GM23338 (cell line): ENCODE measurements around the gene FBLN2. TPM values are rescaled to one million over a fixed set of nuclear protein-coding genes. Genes with fewer than 3 reads are reported as not detected.

Experiments used
- ATAC-seq: fragments of 200-7000 bp; cut with Tn5 transposase; 3 replicates; pipeline ENCODE4 v1.9.1; 2020
- DNase-seq: peaks from one replicate; pipeline ENCODE4 v3.0.0-alpha.2; 2015; ENCODE audit warnings: low spot score
- H2AFZ ChIP-seq: fragments of 200-600 bp; sonication (generic); 2 replicates; pipeline ENCODE4 v1.8.0; 2016; ENCODE audit warnings: antibody characterized with exemption, mild to moderate bottlenecking, moderate library complexity
- H3F3A ChIP-seq: fragments of 200-600 bp; sonication (generic); replicated peaks from 2 replicates; pipeline ENCODE4 v1.8.0; 2017; ENCODE audit warnings: antibody characterized with exemption, mixed run types, low read depth
- H3K27ac ChIP-seq: fragments of 200-600 bp; sonication (generic); 2 replicates; pipeline ENCODE4 v1.6.1; 2016; ENCODE audit warnings: low read depth
- H3K27me3 ChIP-seq: fragments of 200-600 bp; sonication (generic); 2 replicates; pipeline ENCODE4 v1.8.0; 2016; ENCODE audit warnings: mild to moderate bottlenecking, mixed run types, moderate library complexity; ENCODE audit not compliant: insufficient read depth
- H3K36me3 ChIP-seq: fragments of 200-600 bp; sonication (generic); 2 replicates; pipeline ENCODE4 v1.8.0; 2016; ENCODE audit warnings: mild to moderate bottlenecking; ENCODE audit not compliant: insufficient read depth
- H3K4me1 ChIP-seq: fragments of 200-600 bp; sonication (generic); 2 replicates; pipeline ENCODE4 v1.8.0; 2016; ENCODE audit warnings: mild to moderate bottlenecking, moderate library complexity; ENCODE audit not compliant: insufficient read depth
- H3K4me2 ChIP-seq: fragments of 200-600 bp; sonication (generic); 2 replicates; pipeline ENCODE4 v1.7.1; 2017; ENCODE audit warnings: mixed run types
- H3K4me3 ChIP-seq: fragments of 200-600 bp; sonication (generic); 2 replicates; pipeline ENCODE4 v1.6.1; 2016; ENCODE audit warnings: mixed run types
- H3K79me2 ChIP-seq: fragments of 200-600 bp; sonication (generic); replicated peaks from 2 replicates; pipeline ENCODE4 v1.8.0; 2017; ENCODE audit warnings: mild to moderate bottlenecking; ENCODE audit not compliant: insufficient read depth
- H3K9me2 ChIP-seq: fragments of 200-600 bp; sonication (generic); 2 replicates; pipeline ENCODE4 v1.8.0; 2017; ENCODE audit not compliant: insufficient read depth
- H4K20me1 ChIP-seq: fragments of 200-600 bp; sonication (generic); replicated peaks from 2 replicates; pipeline ENCODE4 v1.8.0; 2017; ENCODE audit warnings: mild to moderate bottlenecking; ENCODE audit not compliant: insufficient read depth
- H3K27ac Mint-ChIP-seq: 2 replicates; pipeline ENCODE4 v1.8.0; 2020; ENCODE audit warnings: inconsistent platforms, mild to moderate bottlenecking, moderate library complexity, mixed read lengths
- H3K27me3 Mint-ChIP-seq: 3 replicates; pipeline ENCODE4 v1.8.0; 2022; ENCODE audit warnings: low read depth, mild to moderate bottlenecking, moderate library complexity, mixed read lengths, inconsistent platforms; ENCODE audit not compliant: insufficient read depth, poor library complexity
- H3K36me3 Mint-ChIP-seq: 3 replicates; pipeline ENCODE4 v1.8.0; 2021; ENCODE audit warnings: low read depth, mild to moderate bottlenecking, inconsistent platforms, moderate library complexity, mixed read lengths
- H3K4me1 Mint-ChIP-seq: 3 replicates; pipeline ENCODE4 v1.8.0; 2020; ENCODE audit warnings: mild to moderate bottlenecking, inconsistent platforms, mixed read lengths
- H3K4me3 Mint-ChIP-seq: 3 replicates; pipeline ENCODE4 v1.8.0; 2021; ENCODE audit warnings: moderate library complexity, mild to moderate bottlenecking, inconsistent platforms, mixed read lengths
- H3K9me3 Mint-ChIP-seq: 3 replicates; pipeline ENCODE4 v1.8.0; 2020; ENCODE audit warnings: moderate library complexity, mild to moderate bottlenecking, inconsistent platforms, mixed read lengths
- CTCF ChIP-seq, 2 experiments: fragments of 200-600 bp in 1 of 2; sonication (generic) in 1 of 2; conservative IDR thresholded peaks; 2 replicates each; pipeline versions ENCODE4 v1.5.1 to v1.6.1; 2016 to 2017; ENCODE audit warnings: antibody characterized with exemption in 2 of 2, low read depth in 2 of 2, mild to moderate bottlenecking in 2 of 2, moderate library complexity in 1 of 2
- EZH2 ChIP-seq: fragments of 200-600 bp; sonication (generic); IDR thresholded peaks from one replicate; pipeline ENCODE4 v1.8.0; 2017; ENCODE audit warnings: antibody characterized with exemption, mild to moderate bottlenecking, low read depth; ENCODE audit not compliant: unreplicated experiment
- EZH2phosphoT487 ChIP-seq: fragments of 200-600 bp; sonication (generic); IDR thresholded peaks from one replicate; pipeline ENCODE4 v1.8.1; 2018; ENCODE audit warnings: antibody characterized with exemption; ENCODE audit not compliant: unreplicated experiment
- NANOG ChIP-seq: IDR thresholded peaks from 2 replicates; pipeline ENCODE4 v1.6.1; 2016; ENCODE audit warnings: antibody characterized with exemption, borderline replicate concordance
- POLR2AphosphoS5 ChIP-seq: IDR thresholded peaks from 2 replicates; pipeline ENCODE4 v1.6.1; 2016; ENCODE audit warnings: antibody characterized with exemption, low read depth
- ZNF114 ChIP-seq: fragments of 250-450 bp; sonication (Bioruptor Pico); IDR thresholded peaks from 2 replicates; pipeline ENCODE4 v1.5.0; 2020; ENCODE audit warnings: mild to moderate bottlenecking, moderate library complexity
- ZNF462 ChIP-seq: fragments of 250-450 bp; sonication (Bioruptor Pico); IDR thresholded peaks from 2 replicates; pipeline ENCODE4 v1.5.0; 2020; ENCODE audit warnings: mild to moderate bottlenecking, moderate library complexity
- polyA plus RNA-seq: library from polyadenylated mRNA; unstranded; fragments of >200 nt; fragmentation: Nextera tagmentation; extraction: Ambion mirVana; gene quantifications from 2 replicates; pipeline ENCODE4 v1.2.1, GENCODE V29; 2016
- total RNA-seq: library from RNA; depleted of rRNA; stranded (reverse); fragments of >200 nt; shearing (Covaris generic); gene quantifications from 2 replicates; pipeline ENCODE4 v1.2.3, GENCODE V29; 2014

FBLN2 gene
- total and polyA plus RNA-seq, 2 experiments from 2014 or later: 18.8 to 26.8 TPM

DNA sequence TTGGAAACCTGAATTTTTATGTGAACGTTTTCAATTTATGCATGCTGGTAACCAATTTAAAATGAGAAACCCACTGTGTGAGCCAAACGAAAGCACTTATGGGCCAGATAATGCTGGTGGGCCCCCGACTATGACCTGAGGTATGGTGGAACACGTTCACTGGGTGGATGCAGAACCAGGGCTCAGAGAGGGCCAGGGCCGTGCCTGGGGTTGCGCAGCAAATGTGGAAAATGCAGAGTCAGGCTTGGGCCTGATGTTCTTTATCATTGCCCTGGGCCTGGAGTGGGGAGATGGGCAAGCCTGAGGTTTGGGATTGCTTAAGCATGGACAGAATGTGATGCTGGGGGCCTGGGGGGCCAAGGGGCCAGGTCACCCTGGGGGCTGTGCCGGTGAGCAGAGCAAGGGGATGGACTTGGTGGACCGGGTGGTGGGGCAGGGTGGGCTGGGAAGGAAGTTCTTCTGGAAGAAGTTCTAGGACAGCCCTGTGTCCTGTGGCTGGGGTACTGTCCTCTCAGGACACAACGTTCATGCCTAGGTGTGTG lies 17.9 kb downstream of the FBLN2 start:
- Mint-ChIP-seq H3K4me3 (no peak overlapping the region), H3K9me3 (no peaks in the 10 kb centered on the region), H3K27ac (no peak overlapping the region), H3K36me3 (no peaks in the 10 kb centered on the region), H3K27me3 (peaks cover 10% of the 10 kb centered on the region), H3K4me1 (peaks cover 15% of the 10 kb centered on the region)
- Histone ChIP-seq H4K20me1 (no peaks in the 10 kb centered on the region), H3K4me1 (no peaks in the 10 kb centered on the region), H3K27ac (no peak overlapping the region), H3F3A (no peaks in the 10 kb centered on the region), H3K27me3 (no peaks in the 10 kb centered on the region), H3K9me2 (no peaks in the 10 kb centered on the region), H3K79me2 (no peaks in the 10 kb centered on the region), H3K36me3 (no peaks in the 10 kb centered on the region), H3K4me2 (no peak overlapping the region), H2AFZ (no peak overlapping the region), H3K4me3 (no peak overlapping the region)
- no peak for TF ChIP-seq CTCF (conservative IDR thresholded peaks at IDR 0.05; ENCODE audit: low read depth in 2 of 2)
- no peak for TF ChIP-seq EZH2
- no peak for TF ChIP-seq NANOG
- TF ChIP-seq ZNF114: no peak
- no peak for TF ChIP-seq EZH2phosphoT487
- no peak for TF ChIP-seq POLR2AphosphoS5
- ATAC-seq (no peak), DNase-seq (no peak)

DNA sequence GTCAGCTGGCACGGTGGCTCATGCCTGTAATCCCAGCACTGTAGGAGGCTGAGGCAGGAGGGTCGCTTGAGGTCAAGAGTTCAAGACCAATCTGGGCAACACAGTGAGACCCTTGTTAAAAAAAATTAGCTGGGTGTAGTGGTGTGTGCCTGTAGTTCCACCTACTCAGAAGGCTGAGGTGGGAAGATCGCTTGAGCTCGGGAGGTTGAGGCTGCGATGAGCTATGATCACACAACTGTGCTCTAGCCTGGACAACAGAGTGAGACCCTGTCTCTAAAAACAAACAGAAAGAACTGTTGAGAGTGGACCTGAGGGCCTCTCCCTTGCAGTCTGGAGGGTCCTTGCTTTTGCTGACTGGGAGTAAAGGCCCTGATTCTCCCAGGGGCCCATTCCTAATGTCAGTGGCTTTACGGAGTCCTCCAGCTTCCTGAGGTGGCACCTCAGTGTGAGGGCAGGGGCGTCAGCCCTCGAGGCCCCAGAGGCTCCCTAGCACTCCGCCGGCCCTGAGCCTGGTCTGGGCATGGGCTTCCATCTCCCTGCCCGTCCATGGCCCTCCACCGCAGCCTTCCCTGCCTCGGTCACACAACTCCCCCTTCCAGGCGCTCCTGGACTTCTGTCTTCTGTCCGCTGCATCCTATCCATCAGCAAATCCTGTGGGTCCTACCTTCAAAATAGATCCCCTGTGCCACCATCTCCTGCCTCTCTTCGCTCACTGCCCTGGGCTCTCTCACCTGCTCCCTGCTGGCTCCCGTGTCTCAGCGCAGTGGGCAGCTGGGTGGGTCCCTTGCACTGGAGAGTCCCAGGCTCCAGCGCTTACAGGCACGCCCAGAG lies 19.0 kb downstream of the FBLN2 start:
- DNase-seq: no peak
- H3F3A ChIP-seq: no peaks in the 10 kb centered on the region
- no peaks in the 10 kb centered on the region for H3K4me1 ChIP-seq
- no peaks in the 10 kb centered on the region for H3K79me2 ChIP-seq
- H4K20me1 ChIP-seq: no peaks in the 10 kb centered on the region
- H3K27ac Mint-ChIP-seq: no peak overlapping the region
- H3K4me2 ChIP-seq: no peak overlapping the region
- H3K4me3 Mint-ChIP-seq: no peak overlapping the region
- ATAC-seq: no peak
- peaks cover 13% of the 10 kb centered on the region for H3K27me3 Mint-ChIP-seq
- no peak overlapping the region for H2AFZ ChIP-seq
- no peaks in the 10 kb centered on the region for H3K36me3 ChIP-seq
- no peak overlapping the region for H3K4me3 ChIP-seq
- no peaks in the 10 kb centered on the region for H3K27me3 ChIP-seq
- peaks cover 15% of the 10 kb centered on the region for H3K4me1 Mint-ChIP-seq
- no peaks in the 10 kb centered on the region for H3K9me2 ChIP-seq
- H3K27ac ChIP-seq: no peak overlapping the region
- H3K36me3 Mint-ChIP-seq: no peaks in the 10 kb centered on the region
- H3K9me3 Mint-ChIP-seq: no peaks in the 10 kb centered on the region
- TF ChIP-seq ZNF462 (CRISPR knock-in tag): no peak
- no peak for TF ChIP-seq CTCF (conservative IDR thresholded peaks at IDR 0.05; ENCODE audit: low read depth in 2 of 2)
